ENCODE results near the gene PTER.
A peak's percentile ranks its signal among the peaks of the same experiment; 100 is the strongest.

PTER gene

DNA sequence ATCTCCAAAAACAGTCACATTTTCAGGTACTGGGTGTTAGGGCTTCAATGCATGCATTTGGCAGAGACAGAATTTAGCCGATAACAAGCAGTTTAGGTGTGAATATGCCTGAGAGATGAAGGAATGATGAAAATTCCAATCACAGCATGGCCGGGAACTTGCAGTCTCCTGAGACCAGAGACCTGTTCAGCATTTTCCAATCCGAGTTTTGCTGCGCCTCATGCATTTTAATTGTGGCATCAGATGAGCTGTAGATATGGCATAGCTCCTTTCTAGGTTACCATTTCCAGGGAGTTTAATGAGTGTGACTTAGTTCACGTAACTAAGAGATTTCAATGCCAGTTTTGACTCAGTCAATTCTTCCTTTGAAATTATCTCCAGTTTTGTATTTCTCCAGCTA is 99.3 kb downstream of the PTER start:
- no peak for DNase-seq
- TF ChIP-seq GATA1 (IDR thresholded peaks at IDR 0.05; ENCODE audit: low read depth, low read length), result no peak
- TF ChIP-seq POLR2A (IDR thresholded peaks at IDR 0.05; ENCODE audit: low read length), result no peak

DNA sequence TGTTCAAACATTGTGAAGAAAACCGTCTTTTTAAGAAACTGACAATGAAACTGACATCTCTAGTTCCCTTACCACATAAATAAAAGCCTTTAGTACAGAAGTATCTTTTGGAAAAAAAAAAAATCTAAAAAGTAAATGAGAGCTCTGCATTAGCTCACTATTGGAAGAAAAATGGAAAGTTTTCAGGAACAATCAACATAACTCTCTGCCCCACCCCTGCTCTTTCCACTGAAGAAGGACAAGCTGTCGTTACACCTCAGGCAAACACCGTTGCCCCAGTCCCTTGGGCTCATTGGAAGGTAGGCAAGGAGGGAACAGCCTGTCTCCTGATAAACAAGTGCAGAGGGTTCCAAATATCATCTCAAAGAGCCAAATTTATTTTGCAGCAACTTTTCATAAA is 107.3 kb downstream of the PTER start:
- no peak for TF ChIP-seq POLR2A (IDR thresholded peaks at IDR 0.05; ENCODE audit: low read length)
- TF ChIP-seq GATA1 (IDR thresholded peaks at IDR 0.05; ENCODE audit: low read depth, low read length), result no peak
- DNase-seq, result no peak

DNA sequence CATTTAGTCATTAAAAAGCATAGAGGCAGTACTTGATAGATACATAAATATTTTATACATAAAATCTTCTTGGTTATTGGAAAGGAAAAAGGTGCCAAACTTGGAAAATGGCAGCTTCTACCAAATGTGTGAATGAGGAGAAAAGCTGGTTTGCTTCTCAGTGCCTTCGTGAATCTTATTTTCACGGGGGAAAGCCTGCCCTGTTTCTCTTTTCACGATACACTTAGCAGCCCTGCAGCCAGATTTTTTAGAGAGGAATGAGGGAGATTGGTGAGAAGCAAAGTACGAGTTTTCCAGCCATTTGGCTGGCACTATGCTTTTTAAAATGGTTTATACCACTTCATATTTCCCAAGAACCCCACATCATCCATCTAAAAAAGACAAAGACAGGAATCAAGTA is 107.8 kb downstream of the PTER start:
- no peak for TF ChIP-seq POLR2A (IDR thresholded peaks at IDR 0.05; ENCODE audit: low read length)
- no peak for TF ChIP-seq GATA1 (IDR thresholded peaks at IDR 0.05; ENCODE audit: low read depth, low read length)
- DNase-seq, result no peak

DNA sequence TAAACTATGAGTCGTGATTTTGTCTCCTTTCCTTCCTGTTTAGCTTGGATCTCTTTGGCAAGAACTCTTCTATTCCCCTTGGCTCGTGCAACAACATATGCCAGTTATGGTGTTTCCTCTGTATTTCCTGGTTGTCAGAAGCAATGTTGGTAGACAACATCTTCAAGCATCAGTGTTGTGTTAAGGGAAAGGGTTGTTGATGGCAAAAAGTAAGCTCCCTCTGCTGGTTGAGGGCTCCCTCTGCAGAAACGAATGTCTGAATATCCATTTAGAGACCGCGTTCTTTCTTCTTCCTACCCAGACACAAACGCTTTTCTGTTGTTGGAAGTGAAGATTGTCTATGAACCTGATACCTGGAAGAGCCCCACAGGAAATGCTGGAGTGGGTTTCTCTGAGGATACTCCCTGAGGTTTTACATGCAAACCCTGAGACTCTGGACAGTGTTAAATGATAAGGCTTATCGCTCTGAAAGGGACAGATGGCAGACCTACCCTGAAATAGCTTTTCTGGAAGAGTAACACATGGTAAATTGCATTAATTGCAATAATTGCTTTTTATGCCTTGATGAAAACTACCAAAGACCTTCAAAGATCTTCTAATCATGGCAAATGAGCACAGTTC is 108.4 kb downstream of the PTER start:
- peak; percentile 15 to 34 for DNase-seq
- TF ChIP-seq GATA1 (IDR thresholded peaks at IDR 0.05; ENCODE audit: low read depth, low read length), result no peak
- TF ChIP-seq POLR2A (IDR thresholded peaks at IDR 0.05; ENCODE audit: low read length), result no peak

DNA sequence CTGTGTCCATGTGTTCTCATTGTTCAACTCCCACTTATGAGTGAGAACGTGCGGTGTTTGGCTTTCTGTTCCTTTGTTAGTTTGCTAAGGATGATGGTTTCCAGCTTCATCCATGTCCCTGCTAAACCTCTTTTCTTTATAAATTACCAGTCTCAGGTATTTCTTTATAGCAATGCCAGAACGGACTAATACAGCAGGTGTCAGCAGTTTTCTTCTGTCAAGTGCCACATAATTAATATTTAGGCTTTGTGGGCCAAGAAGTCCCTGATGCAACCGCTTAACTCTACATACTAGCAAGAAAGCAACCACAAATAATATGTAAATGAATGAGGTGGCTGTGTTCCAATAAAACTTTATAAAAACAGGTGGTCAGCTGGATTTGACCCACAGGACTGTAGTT is 111.2 kb downstream of the PTER start:
- no peak for TF ChIP-seq GATA1 (IDR thresholded peaks at IDR 0.05; ENCODE audit: low read depth, low read length)
- TF ChIP-seq POLR2A (IDR thresholded peaks at IDR 0.05; ENCODE audit: low read length), result no peak
- no peak for DNase-seq

DNA sequence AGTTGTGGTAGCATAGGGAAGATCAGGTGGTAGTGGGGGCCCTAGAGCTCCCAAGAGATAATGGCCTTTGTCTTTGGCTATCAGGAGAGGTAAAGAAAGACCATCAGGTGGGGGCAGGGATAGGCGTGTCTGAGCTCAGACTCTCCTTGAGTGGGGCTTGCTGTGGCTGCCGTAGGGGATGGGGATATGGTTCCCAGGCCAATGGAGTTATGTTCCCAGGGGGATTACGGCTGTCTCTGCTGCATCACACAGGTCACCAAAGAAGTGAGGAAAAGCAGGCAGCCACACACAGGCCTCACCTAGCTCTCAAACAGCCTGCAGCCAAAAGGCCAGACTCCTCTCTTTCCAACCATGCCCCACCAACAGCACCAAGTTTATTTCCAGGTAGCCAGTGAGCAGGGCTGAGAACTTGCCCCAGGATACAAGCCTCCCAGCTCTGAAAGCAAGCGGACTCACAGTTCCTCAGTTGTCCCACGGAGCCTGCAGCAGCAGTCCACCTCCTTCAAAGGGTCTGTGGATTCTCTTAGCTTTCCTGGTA is 122.5 kb downstream of the PTER start:
- no peak for TF ChIP-seq GATA1 (IDR thresholded peaks at IDR 0.05; ENCODE audit: low read depth, low read length)
- TF ChIP-seq POLR2A (IDR thresholded peaks at IDR 0.05; ENCODE audit: low read length), result no peak
- DNase-seq, result no peak

DNA sequence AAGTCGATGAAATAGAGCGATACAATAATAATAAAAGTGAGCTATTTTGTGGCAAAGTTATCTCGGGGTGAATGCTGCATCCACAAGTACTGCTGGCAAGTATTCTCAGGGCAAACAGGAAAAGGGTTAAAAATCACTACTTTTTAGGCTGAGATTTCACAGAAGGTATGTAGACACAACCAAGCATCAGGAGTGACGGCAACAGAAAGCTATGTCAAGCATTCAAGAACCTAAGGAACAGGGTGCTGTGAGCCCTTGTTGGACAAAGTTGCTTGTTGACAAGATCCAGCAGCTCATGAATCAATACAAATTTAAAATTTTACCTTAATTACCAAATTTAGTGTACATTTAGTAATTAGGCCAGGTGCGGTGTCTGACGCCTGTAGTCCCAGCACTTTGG is 126.1 kb downstream of the PTER start:
- no peak for DNase-seq
- TF ChIP-seq POLR2A (IDR thresholded peaks at IDR 0.05; ENCODE audit: low read length), result no peak
- TF ChIP-seq GATA1 (IDR thresholded peaks at IDR 0.05; ENCODE audit: low read depth, low read length), result no peak

Measured in erythroblast (primary cell).